K562 (cell line): ENCODE results near the gene LAIR2. TPM values are rescaled to one million over a fixed set of nuclear protein-coding genes. Genes with fewer than 3 reads are reported as not detected.

Experiments used
- BMI1 ChIP-seq: fragments of 150-350 bp; IDR thresholded peaks from 2 replicates; pipeline ENCODE4 v1.6.1; 2014; ENCODE audit warnings: low read length
- CEBPB ChIP-seq: fragments of 450-650 bp; IDR thresholded peaks from 2 replicates; pipeline ENCODE4 v1.6.1; 2016; ENCODE audit warnings: missing genetic modification characterization, missing compliant biosample characterization
- CTCF ChIP-seq, 3 experiments: IDR thresholded peaks in 2 of 3; conservative IDR thresholded peaks in 1 of 3; 2 replicates each; pipeline ENCODE4 v1.5.1; 2011 to 2012; ENCODE audit warnings: low read length in 3 of 3, mild to moderate bottlenecking in 3 of 3, control low read depth in 2 of 3, improper control_type of control experiment in 1 of 3, inconsistent platforms in 1 of 3, low read depth in 1 of 3, mixed read lengths in 1 of 3, moderate library complexity in 1 of 3; ENCODE audit not compliant: insufficient read depth in 2 of 3
- EHMT2 ChIP-seq: fragments of 450-650 bp; IDR thresholded peaks from 2 replicates; pipeline ENCODE4 v1.6.1; 2018; ENCODE audit warnings: antibody characterized with exemption
- GATA2 ChIP-seq: sonication (generic); formaldehyde crosslinking; IDR thresholded peaks from 2 replicates; pipeline ENCODE4 v1.4.0; 2020; ENCODE audit warnings: mild to moderate bottlenecking, missing genetic modification reagents
- GTF2B ChIP-seq: IDR thresholded peaks from 2 replicates; pipeline ENCODE4 v1.6.1; 2011; ENCODE audit not compliant: insufficient read length; ENCODE audit errors: extremely low read depth
- HDAC2 ChIP-seq: fragments of 450-650 bp; IDR thresholded peaks from 2 replicates; pipeline ENCODE4 v1.6.1; 2016; ENCODE audit warnings: mild to moderate bottlenecking
- JUND ChIP-seq, 2 experiments: IDR thresholded peaks; 2 replicates in 1 of 2; 3 replicates in 1 of 2; pipeline ENCODE4 v1.6.1; 2011; ENCODE audit warnings: borderline replicate concordance in 2 of 2, low read depth in 2 of 2, low read length in 2 of 2, improper control_type of control experiment in 1 of 2, missing biosample characterization in 1 of 2, missing genetic modification characterization in 1 of 2, missing genetic modification reagents in 1 of 2
- KDM5B ChIP-seq: fragments of 200-600 bp; sonication (generic); IDR thresholded peaks from 2 replicates; pipeline ENCODE4 v1.6.1; 2012; ENCODE audit warnings: low read depth, mild to moderate bottlenecking, moderate library complexity, low read length, control low read depth, inconsistent platforms; ENCODE audit not compliant: insufficient replicate concordance
- NUFIP1 ChIP-seq: fragments of 450-650 bp; IDR thresholded peaks from 2 replicates; pipeline ENCODE4 v1.6.1; 2018; ENCODE audit not compliant: partially characterized antibody
- PHF8 ChIP-seq: fragments of 200-600 bp; sonication (generic); IDR thresholded peaks from 2 replicates; pipeline ENCODE4 v1.6.1; 2012; ENCODE audit warnings: mixed run types, mild to moderate bottlenecking, inconsistent platforms, low read length, moderate library complexity, borderline replicate concordance
- POLR2A ChIP-seq: fragments of 450-650 bp; conservative IDR thresholded peaks from 2 replicates; pipeline ENCODE4 v1.6.1; 2016
- RBM25 ChIP-seq: fragments of 200-400 bp; formaldehyde crosslinking; IDR thresholded peaks from 2 replicates; pipeline ENCODE4 v1.6.1; 2018; ENCODE audit warnings: low read length, low read depth, moderate library complexity; ENCODE audit not compliant: severe bottlenecking
- RNF2 ChIP-seq: sonication (generic); IDR thresholded peaks from 2 replicates; pipeline ENCODE4 v1.6.1; 2016
- TFAP4 ChIP-seq: sonication (generic); formaldehyde crosslinking; IDR thresholded peaks from 2 replicates; pipeline ENCODE4 v1.8.0; 2022; ENCODE audit warnings: missing genetic modification reagents, mild to moderate bottlenecking, moderate library complexity, borderline replicate concordance
- TOE1 ChIP-seq, 2 experiments: fragments of 450-650 bp in 1 of 2; sonication (generic) in 1 of 2; formaldehyde crosslinking in 1 of 2; IDR thresholded peaks; 2 replicates each; pipeline versions ENCODE4 v1.7.1 to v1.8.0; 2016 to 2022; ENCODE audit warnings: borderline replicate concordance in 2 of 2, mild to moderate bottlenecking in 2 of 2, antibody characterized with exemption in 1 of 2, inconsistent platforms in 1 of 2, low read depth in 1 of 2, missing genetic modification reagents in 1 of 2, moderate library complexity in 1 of 2
- ZBTB11 ChIP-seq, 3 experiments: fragments of 200-800 bp in 1 of 3; fragments of 250-450 bp in 1 of 3; fragments of 450-650 bp in 1 of 3; sonication (Bioruptor Pico) in 1 of 3; sonication (Bioruptor generic) in 1 of 3; formaldehyde crosslinking in 1 of 3; IDR thresholded peaks; 2 replicates each; pipeline versions ENCODE4 v1.6.1 to v1.8.0; 2016 to 2022; ENCODE audit warnings: mild to moderate bottlenecking in 2 of 3, missing genetic modification characterization in 2 of 3, missing compliant biosample characterization in 1 of 3, moderate library complexity in 1 of 3
- ZNF584 ChIP-seq: fragments of 200-800 bp; sonication (Bioruptor generic); IDR thresholded peaks from 2 replicates; pipeline ENCODE4 v1.6.1; 2016; ENCODE audit warnings: low read depth, mild to moderate bottlenecking, missing genetic modification characterization, missing compliant biosample characterization
- polyA plus RNA-seq, 8 experiments: library from polyadenylated mRNA; depleted of rRNA in 4 of 8; stranded (reverse) in 5 of 8; unstranded in 3 of 8; fragments of >200 nt; fragmentation: Nextera tagmentation in 2 of 8; fragmentation: Illumina TruSeq in 1 of 8; extraction: Ambion mirVana in 2 of 8; extraction: Trizol in 1 of 8; gene quantifications; 2 replicates each; pipeline versions ENCODE4 v1.2.1 to v1.2.3, GENCODE V29; 2011 to 2014; ENCODE audit warnings: inconsistent platforms in 1 of 8, missing spikeins in 1 of 8
- total RNA-seq, 7 experiments: library from RNA; depleted of rRNA in 6 of 7; stranded (reverse); fragments of >200 nt in 6 of 7; fragmentation: Illumina TruSeq in 2 of 7; extraction: Trizol in 2 of 7; gene quantifications; 2 replicates each; pipeline versions ENCODE4 v1.2.1 to v1.2.3, GENCODE V29; 2011 to 2021; ENCODE audit warnings: low replicate concordance in 1 of 7

Gene LAIR2
- total and polyA plus RNA-seq, 9 of the 15 experiments (the other 6 are each of a cell fraction or from before 2014, with no cell fraction given): not detected

- TF ChIP-seq ZBTB11 (CRISPR knock-in tag; IDR thresholded peaks at IDR 0.05) (0 out of 6 replicates have a peak, but pooled peaks of 1 of the 3 experiments have one; percentile 27), TFAP4 (peak; percentile 45), GATA2 (CRISPR knock-in tag) (no peak), POLR2A (peak; percentile 54), RNF2 (0 out of 2 replicates have a peak, but pooled peaks have one; percentile 33), RBM25 (no peak), KDM5B (peak; percentile 46), EHMT2 (no peak), ZNF584 (CRISPR knock-in tag) (no peak), JUND (IDR thresholded peaks at IDR 0.05; ENCODE audit: borderline replicate concordance, low read depth, low read length) (no peak), JUND (tag; IDR thresholded peaks at IDR 0.05; ENCODE audit: borderline replicate concordance, low read depth, low read length) (no peak), GTF2B (no peak), TOE1 (IDR thresholded peaks at IDR 0.05; ENCODE audit: borderline replicate concordance) (no peak), TOE1 (CRISPR knock-in tag; IDR thresholded peaks at IDR 0.05; ENCODE audit: borderline replicate concordance, low read depth) (no peak), CEBPB (no peak), CTCF (IDR thresholded peaks at IDR 0.05 in 2 of 3, conservative IDR thresholded peaks at IDR 0.05 in 1 of 3; ENCODE audit: insufficient read depth in 2 of 3, low read depth in 1 of 3, low read length in 3 of 3) (no peak), NUFIP1 (no peak), PHF8 (peak; percentile 74; the same call in 1 of the 2 replicates), BMI1 (no peak), HDAC2 (no peak)
Measured at GRCh38 chr19:54463531-54464043, 39.0 kb upstream of the LAIR2 start, which contains the start of gene LENG9 (continued).
